GM18909 (cell line): ENCODE measurements around the gene BICD2.

Experiments
- ATAC-seq: cut with Tn5 transposase; IDR thresholded peaks from one replicate; pipeline ENCODE4 v1.9.1; 2021; ENCODE audit warnings: mild to moderate bottlenecking; ENCODE audit not compliant: unreplicated experiment, poor library complexity

BICD2 gene

GRCh38 chr9:92717201-92718085, 47.2 kb downstream of the BICD2 start:
- no peak for ATAC-seq

- ATAC-seq = peak; percentile 48
These were observed 48.1 kb downstream of the BICD2 start for GRCh38 chr9:92716557-92716956.

GRCh38 chr9:92715488-92716231, 49.0 kb downstream of the BICD2 start:
- no peak for ATAC-seq

- no peak for ATAC-seq
These were observed 49.7 kb downstream of the BICD2 start for GRCh38 chr9:92714787-92715487.

- ATAC-seq = no peak
These were observed 50.6 kb downstream of the BICD2 start for GRCh38 chr9:92714016-92714415.

GRCh38 chr9:92713528-92713927, 51.1 kb downstream of the BICD2 start:
- ATAC-seq = no peak

- ATAC-seq = no peak
These were observed 51.9 kb downstream of the BICD2 start for GRCh38 chr9:92712767-92713166.

- no peak for ATAC-seq
These were observed 52.8 kb downstream of the BICD2 start for GRCh38 chr9:92711844-92712243.

GRCh38 chr9:92711146-92711545, 53.5 kb downstream of the BICD2 start:
- ATAC-seq = no peak

- ATAC-seq = no peak
These were observed 54.3 kb downstream of the BICD2 start for GRCh38 chr9:92710368-92710767.

- no peak for ATAC-seq
These were observed 54.7 kb downstream of the BICD2 start for GRCh38 chr9:92709954-92710353.

GRCh38 chr9:92709240-92709639, 55.4 kb downstream of the BICD2 start:
- no peak for ATAC-seq

GRCh38 chr9:92707530-92707929, 57.1 kb downstream of the BICD2 start:
- ATAC-seq = no peak

- ATAC-seq = peak; percentile 65
These were observed 58.3 kb downstream of the BICD2 start for GRCh38 chr9:92706218-92706940.

- no peak for ATAC-seq
These were observed 60.1 kb downstream of the BICD2 start for GRCh38 chr9:92704528-92704927.

GRCh38 chr9:92696619-92697018, 68.0 kb downstream of the BICD2 start:
- no peak for ATAC-seq

GRCh38 chr9:92686954-92687353, 77.7 kb downstream of the BICD2 start:
- no peak for ATAC-seq

- ATAC-seq = no peak
These were observed 79.6 kb downstream of the BICD2 start for GRCh38 chr9:92685022-92685421.

- no peak for ATAC-seq
These were observed 82.4 kb downstream of the BICD2 start for GRCh38 chr9:92682269-92682668.
